ENCODE data around the gene QPCT.
"Not testable (repeated sequence)": the region's sequence is repeated elsewhere in the genome, so short reads cannot be mapped to it uniquely, and the experiment has no call there.

QPCT gene

GRCh38 chr2:37358466-37358865, 14.0 kb downstream of the QPCT start:
- DNase-seq, result no peak

GRCh38 chr2:37361216-37361815, 16.9 kb downstream of the QPCT start:
- no peak for DNase-seq

GRCh38 chr2:37361994-37362698, 17.7 kb downstream of the QPCT start:
- DNase-seq, result no peak

GRCh38 chr2:37364351-37364750, 19.9 kb downstream of the QPCT start:
- DNase-seq, result no peak

GRCh38 chr2:37365669-37366068, 21.2 kb downstream of the QPCT start:
- peak; percentile 55 for DNase-seq

- no peak for DNase-seq
These were observed 22.3 kb downstream of the QPCT start for GRCh38 chr2:37366773-37367172.

GRCh38 chr2:37367310-37367709, 22.9 kb downstream of the QPCT start:
- no peak for DNase-seq

- no peak for DNase-seq
These were observed 23.6 kb downstream of the QPCT start for GRCh38 chr2:37367984-37368383.

- no peak for DNase-seq
These were observed 26.2 kb downstream of the QPCT start for GRCh38 chr2:37370666-37371065.

GRCh38 chr2:37372000-37372399, 27.6 kb downstream of the QPCT start:
- no peak for DNase-seq

GRCh38 chr2:37375741-37376288, 31.4 kb downstream of the QPCT start:
- peak; percentile 30 for DNase-seq

- peak; percentile 87 for DNase-seq
These were observed 32.2 kb downstream of the QPCT start for GRCh38 chr2:37376421-37377186.

GRCh38 chr2:37377187-37377532, 32.7 kb downstream of the QPCT start:
- DNase-seq, result peak; percentile 58

- peak; percentile 89 for DNase-seq
These were observed 34.0 kb downstream of the QPCT start for GRCh38 chr2:37378411-37378810.

GRCh38 chr2:37379881-37380296, 35.5 kb downstream of the QPCT start:
- no peak for DNase-seq

- DNase-seq, result not testable (repeated sequence)
These were observed 36.4 kb downstream of the QPCT start for GRCh38 chr2:37380787-37381186.

- DNase-seq, result not testable (repeated sequence)
These were observed 39.8 kb downstream of the QPCT start for GRCh38 chr2:37384261-37384660.

- peak; percentile 62 for DNase-seq
These were observed 42.9 kb downstream of the QPCT start for GRCh38 chr2:37387148-37387835.

- no peak for DNase-seq
These were observed 43.6 kb downstream of the QPCT start for GRCh38 chr2:37388074-37388473.

- no peak for DNase-seq
These were observed 45.0 kb downstream of the QPCT start for GRCh38 chr2:37389395-37389794.

GRCh38 chr2:37389989-37390765, 45.7 kb downstream of the QPCT start:
- peak; percentile 81 for DNase-seq

- no peak for DNase-seq
These were observed 46.3 kb downstream of the QPCT start for GRCh38 chr2:37390777-37391176.

All from fibroblast of skin of back (primary cell).